NCI-H748 (cell line): ENCODE data around the gene TOP2A.
A peak's percentile ranks its signal among the peaks of the same experiment; 100 is the strongest.

Source experiments
- DNase-seq: peaks from one replicate; lab custom pipeline; 2025; ENCODE audit not compliant: unreplicated experiment; lab: John Stamatoyannopoulos, UW

TOP2A gene, protein sequence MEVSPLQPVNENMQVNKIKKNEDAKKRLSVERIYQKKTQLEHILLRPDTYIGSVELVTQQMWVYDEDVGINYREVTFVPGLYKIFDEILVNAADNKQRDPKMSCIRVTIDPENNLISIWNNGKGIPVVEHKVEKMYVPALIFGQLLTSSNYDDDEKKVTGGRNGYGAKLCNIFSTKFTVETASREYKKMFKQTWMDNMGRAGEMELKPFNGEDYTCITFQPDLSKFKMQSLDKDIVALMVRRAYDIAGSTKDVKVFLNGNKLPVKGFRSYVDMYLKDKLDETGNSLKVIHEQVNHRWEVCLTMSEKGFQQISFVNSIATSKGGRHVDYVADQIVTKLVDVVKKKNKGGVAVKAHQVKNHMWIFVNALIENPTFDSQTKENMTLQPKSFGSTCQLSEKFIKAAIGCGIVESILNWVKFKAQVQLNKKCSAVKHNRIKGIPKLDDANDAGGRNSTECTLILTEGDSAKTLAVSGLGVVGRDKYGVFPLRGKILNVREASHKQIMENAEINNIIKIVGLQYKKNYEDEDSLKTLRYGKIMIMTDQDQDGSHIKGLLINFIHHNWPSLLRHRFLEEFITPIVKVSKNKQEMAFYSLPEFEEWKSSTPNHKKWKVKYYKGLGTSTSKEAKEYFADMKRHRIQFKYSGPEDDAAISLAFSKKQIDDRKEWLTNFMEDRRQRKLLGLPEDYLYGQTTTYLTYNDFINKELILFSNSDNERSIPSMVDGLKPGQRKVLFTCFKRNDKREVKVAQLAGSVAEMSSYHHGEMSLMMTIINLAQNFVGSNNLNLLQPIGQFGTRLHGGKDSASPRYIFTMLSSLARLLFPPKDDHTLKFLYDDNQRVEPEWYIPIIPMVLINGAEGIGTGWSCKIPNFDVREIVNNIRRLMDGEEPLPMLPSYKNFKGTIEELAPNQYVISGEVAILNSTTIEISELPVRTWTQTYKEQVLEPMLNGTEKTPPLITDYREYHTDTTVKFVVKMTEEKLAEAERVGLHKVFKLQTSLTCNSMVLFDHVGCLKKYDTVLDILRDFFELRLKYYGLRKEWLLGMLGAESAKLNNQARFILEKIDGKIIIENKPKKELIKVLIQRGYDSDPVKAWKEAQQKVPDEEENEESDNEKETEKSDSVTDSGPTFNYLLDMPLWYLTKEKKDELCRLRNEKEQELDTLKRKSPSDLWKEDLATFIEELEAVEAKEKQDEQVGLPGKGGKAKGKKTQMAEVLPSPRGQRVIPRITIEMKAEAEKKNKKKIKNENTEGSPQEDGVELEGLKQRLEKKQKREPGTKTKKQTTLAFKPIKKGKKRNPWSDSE (N-terminal part only)

DNA sequence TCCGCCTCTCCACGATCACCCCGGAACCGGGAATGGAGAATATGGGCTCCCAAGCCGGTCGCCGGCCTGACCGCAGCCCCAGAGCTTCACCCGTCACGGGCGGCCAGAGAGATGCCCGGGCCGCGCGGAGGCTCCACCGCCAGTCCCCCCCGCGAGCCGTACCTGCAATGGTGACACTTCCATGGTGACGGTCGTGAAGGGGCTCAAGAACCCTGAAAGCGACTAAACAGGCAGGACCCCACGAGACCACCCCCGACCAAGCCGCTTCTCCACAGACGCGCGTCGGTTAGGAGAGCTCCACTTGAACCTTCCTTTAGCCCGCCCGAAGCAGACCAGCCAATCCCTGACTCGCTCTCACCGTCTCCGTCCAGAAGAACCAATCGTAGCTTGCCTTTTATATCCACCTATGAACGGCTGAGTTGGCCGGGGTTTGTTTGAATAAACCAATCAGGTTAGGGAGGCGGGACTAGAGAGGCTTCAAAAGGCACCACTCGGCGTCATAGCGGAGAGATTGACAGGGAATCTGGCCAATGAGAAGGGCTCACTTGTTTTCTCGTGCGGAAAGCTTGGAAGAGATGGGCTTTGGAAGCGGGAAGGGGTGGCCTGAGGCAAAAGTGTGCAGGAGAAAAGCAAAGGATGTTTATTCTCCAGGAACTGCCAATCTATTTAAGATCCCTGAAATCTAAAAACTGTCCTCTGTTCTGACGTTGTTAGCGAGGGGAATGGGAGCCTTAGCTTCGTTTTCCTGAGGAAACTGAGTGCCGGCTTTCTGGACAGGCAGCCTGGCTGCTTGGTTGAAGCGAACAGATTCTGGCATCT is at the start of gene TOP2A:
TOP2A (minus strand) TSS at position 288 of the 819 bp plus-strand sequence; CDS start at position 183, 105 bp downstream.
- DNase-seq: peak; percentile 100

DNA sequence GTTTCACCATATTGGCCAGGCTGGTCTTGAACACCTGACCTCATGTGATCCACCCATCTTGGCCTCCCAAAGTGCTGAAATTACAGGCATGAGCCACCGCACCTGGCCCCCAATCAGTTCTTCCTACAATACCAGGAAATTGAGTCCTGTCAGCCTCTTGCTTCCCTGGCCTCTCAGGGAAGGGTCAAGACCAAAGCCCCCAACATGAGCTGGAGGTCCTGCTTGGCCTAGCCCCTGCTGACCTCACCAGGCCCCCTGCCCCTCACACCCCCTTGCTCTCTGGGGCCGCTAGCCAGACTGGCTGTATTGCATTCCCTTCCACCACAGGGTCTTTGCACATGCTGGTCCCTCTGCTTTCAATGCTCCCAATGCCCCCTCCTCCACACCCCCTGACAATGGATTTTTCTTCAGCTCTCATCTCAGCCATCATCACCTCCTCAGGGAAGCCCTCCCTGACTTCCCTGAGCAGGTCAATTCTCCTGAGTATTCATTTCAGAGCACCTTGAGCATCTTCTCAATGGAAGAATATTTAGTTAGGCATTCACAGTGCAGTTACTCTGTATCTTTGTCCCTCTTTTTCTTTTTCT is 49.7 kb upstream of the TOP2A start:
- no peak for DNase-seq

DNA sequence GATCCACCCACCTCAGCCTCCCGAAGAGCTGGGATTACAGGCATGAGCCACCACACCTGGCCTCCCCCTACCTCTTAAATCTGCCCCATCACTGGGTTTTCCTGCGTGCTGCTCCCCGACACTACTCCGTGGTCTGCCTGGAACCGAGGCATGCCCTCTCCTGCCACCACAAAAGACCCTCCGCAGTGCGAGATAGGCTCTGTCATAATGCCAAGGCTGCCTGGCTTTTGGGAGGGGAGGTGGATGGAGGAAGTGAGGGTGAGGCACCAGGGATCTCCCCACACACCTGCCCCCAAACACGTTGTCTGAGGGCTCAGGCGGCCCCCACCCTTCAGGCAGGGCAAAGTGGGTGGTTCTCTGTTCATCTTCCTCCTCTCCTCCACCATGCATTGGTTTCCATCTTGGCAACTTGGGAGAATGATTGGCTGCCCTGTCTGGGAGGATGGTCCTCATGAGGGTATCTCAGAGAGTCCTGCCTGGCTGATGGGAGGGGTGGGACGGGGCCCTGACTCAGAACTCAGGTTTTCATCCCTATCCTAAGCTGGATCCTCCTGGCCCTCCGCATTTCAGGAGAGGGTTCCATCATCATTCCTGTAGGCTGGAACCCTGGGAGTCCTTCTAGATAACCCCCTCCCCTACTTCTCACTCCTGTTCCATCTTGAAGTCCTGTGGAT is 48.7 kb upstream of the TOP2A start:
- no peak for DNase-seq

DNA sequence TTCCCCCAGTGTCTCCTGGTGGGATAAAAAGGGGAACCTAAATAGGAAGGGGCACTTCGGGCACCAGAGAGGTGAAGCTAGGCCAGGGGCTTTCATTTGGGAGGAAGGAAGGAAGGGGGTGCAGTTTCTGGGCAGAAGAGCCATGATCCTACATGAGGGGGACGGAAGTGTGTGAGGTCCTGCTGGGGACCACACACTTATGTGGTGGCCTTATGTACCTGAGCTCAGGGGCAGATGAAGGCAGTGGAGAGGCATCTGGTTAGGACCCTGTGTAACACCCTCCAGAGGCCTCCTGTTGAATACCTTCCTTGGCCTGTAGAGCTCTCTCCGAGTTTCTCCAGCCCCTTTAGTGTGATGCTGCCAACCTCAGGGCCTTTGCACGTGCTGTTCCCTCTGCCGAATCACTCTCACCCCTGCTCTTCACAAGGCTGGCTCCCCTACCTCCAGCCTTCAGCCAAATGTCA is 46.7 kb upstream of the TOP2A start:
- DNase-seq: no peak

DNA sequence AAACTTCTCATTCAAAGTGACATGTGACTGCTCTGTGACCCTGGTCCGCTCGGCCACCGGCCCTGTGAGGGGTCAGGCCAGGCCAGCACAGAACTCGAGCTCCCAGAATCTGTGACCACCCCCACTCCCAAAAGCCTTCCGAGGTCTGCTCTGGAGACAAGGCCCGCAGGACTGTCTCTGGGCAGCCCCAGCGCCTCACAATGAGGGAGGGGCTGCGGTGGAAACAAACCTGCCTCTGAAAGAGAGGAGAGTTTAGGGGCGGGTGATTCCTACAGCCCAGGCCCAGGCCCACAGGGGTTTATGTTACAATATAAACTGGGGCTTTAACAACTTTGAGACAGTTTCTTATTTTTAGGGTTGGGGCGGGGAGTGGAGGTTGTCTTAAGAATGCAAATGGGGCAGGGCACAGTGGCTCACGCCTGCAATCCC is 45.4 kb upstream of the TOP2A start:
- DNase-seq: no peak

DNA sequence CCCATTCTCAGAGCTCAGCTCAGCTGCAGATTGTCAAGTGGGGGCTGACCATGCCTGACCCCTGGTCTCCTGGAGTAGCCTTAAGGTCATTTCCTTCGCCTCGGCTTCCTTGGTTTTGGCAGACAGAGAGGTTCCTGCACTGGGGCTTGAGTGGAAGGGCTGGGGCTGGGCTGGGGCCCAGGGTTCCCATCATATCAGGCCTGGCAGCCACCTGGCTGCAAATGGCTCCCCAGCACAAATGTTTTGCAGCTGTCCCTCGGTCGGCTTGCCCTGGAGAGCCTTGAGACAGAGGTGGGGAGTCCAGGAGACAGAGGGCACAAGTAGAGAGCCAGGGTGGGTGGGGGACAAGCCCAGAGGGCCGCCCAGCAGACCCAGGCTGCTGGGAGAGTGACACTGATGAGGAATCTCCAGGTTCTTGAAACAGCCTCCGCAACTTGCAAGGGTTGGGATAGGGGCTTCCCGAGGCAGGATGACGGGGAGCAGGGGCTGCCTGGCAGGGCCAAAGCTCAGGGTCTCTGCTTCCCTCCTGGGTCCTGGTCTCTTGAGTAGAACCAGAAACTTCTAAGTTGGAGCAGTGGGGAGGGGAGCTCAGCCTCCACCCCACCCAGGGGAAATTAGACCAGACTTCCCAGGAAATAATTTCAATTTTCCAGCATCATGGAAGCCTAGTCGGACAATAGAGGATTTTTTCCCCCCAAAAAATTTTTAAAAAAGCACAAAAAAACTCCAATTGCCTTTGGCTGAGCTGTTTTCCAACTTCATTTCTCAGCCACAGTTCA is 44.8 kb upstream of the TOP2A start:
- DNase-seq: no peak

DNA sequence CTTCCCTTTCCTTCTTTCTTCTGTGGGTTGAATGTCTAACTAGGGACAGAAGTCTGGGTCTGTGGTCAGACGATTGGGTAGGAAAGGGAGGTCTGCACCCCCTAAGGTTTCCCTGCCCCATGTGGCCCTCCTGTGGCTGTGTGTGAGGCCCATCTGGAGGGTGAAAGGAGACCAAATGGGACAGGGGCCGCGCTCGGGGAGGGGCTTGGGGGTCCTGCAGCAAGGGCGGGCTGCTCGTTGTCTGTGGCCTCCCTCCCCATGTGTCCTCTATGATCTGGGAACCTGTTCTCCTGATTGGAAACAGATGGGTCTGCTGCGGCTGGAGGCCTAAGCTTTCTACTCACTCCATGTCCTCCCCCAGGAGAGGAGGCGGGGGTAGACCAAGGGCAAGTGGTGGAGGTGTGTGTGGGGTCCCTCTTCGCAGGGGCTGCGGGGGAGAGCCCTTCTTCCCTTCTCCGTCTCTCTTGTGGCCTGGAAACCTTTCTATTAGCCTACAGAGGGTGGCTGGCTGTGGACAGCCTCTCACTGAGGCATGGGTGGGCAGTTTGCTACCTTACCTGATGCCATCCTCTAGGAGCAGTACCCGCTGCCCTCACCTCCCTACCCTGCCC is 44.1 kb upstream of the TOP2A start:
- DNase-seq: no peak

DNA sequence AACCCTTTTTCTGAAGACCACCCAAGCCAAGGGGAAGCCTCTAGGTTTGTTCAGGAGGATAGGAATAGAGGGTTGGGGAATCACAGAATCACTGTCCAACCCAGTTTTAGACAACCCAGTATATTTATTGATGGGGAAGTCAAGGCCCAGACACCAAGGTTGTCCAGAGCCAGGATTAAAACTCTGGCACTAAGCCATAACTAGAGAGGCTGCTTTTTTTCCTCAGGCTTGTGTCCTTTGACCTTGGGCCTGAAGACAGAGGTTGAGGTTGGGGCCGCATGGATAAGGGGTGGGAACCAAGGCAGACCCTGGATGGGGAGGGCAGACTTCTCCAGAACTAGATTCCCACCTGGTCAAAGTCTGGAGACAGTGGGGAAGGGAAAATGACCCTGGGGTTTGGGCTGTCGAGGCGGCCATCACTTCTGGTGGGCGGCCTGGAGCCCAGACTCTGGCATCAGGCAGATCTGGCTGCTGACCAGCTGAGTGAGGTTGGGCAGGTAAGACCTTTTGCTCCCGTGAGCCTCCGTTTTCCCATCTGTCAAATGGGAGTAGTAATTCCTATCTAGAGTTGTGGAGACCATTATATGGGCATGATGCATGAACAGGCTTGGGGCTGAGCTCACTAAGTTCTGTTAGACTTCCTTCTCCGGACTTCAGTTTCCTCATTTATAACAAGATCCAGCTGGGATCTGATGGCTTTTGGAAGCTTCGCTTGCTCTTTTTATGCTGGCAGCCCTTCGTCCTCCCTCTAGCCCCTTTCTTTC is 43.5 kb upstream of the TOP2A start:
- no peak for DNase-seq

DNA sequence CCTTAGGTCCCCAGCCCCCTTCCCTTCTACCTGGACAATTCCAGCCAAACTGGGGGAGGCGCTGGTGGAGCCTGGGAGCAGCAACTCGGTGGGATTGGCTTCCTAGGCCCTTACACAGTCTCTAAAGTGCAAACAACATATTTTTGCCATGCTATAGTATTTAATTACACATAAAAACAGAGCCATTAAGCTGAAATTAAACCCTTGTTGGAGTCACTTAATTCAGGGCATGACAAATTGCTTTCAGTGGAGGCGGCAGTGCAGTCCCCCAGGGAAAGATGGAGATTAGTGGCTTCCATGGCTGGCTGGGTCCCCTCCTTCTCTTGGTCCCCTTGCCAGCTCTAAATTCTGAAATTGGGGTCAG is 42.9 kb upstream of the TOP2A start:
- no peak for DNase-seq

DNA sequence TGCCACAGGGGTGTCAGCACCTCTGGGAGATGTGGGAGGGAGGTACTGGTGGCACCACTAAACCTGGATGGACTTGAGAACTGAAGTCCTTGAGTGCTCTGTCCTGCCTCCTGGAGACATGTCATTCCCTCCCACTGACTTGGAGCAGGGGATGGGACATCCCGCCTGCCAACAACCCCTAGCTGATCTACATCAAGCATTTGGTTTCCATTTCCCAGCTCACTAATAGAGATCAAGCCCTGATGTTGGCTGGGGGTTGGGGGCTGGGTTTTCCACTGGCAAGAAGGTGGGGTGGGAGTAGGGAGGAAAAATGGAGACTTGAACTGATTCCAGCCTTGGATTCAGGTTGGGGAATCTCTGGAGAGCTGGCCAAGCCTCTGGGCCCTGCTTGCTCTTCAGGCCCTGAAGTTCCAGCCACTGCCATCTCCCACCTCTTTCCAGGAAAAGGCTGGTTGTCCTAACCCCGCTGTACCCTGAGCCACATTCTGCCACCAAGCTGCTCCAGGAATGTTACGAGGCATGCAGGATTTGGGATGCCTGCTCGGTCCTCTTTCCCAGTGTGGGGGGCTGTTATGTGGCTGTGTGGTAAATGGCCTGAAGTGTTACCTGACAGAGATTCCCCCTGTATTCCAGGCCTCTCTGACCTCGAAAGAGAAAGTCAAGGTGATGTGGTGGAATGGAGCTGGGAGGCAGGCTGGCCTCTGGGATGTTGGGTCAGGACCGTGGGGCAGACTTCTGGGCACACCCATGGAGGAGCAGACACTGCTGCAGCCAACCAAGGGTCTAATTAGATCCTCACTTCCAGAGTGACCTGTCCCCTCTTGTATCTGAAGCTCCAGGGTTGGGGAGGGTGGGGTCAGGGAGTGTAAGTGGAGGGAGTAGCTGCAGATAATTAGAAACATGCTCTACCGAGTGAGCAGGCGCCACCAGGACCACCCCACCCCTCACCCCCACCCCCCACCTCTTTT is 42.2 kb upstream of the TOP2A start:
- peak; percentile 18 for DNase-seq

DNA sequence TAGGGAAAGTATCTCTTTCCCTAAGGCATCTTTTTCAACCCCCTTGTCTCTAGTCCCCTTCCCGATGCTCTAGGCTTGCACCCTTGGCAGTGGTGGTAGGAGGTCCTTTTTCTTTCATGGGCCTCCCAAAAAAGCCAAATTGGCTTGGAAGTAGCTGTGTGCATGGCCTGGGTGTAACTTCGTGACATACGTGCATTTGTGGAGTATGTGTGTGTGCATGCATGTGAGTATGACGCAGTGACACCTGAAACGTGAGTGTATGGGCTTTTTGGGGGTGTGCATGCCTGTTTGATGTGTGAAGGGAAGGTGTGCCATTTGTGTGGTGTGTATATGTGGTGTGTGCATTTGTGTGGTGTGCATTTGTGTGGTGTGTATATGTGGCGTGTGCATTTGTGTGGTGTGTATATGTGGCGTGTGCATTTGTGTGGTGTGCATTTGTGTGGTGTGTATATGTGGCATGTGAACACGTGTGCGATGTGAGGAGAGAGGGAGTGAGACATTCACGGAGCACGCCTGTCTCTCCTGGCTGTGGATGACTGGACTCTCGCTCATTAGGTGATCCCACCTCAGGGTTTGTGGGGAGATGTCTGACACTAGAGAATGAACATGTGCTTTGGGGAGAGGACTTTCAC is 41.3 kb upstream of the TOP2A start:
- no peak for DNase-seq

DNA sequence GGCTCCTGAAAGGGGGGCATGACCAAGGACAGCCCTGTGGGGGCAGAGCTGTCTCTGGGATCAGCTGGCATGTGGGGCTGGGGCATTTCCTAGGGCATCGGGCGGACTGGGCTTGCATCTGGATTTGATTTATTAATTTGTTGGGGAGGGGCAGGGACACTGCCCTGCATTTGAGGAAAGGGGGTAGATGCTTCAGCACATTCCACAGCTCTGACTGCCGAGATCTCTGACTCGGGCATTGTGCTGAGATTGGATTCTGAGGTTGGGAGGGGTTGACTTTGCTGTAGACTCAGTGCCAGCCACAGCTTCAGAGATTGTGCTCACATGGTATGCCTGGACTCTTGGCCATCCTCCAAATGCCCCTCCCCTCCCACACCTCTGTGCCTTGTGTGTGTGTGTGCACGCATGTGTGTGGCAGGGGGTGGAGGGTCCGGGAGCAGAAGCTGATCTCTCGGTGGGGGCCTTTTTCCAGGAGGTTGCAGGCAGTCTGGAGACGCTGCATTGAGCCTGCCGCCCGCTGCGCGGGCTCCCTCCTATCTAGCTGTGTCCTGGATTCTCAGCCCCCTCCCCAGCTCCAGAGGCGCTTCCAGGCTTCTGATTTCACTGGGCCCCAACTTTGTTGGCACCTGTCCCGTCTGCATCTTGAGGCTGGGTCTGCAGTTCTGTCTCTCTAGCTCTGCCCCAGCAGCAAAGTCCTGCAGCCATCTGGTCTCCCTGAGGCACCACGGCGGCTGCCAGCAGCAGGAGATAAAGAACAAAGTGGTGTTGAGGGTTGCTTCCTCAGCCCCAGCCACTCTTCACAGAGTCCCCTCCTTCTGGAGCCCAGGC is 40.5 kb upstream of the TOP2A start:
- no peak for DNase-seq

DNA sequence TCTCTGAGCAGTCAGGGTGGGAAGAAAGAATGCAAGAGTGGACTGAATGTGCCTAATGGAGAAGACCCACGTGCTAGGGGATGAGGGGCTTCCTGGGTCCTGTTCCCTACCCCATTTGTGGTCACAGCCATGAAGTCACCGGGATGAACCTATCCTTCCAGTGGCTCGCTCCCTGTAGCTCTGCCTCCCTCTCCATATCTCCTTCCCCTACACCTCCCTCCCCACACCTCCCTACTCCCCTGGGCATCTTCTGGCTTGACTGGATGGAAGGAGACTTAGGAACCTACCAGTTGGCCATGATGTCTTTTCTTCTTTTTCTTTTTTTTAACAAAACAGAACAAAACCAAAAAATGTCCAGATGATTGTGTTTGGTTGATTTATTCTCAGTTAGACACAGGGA is 39.7 kb upstream of the TOP2A start:
- no peak for DNase-seq

DNA sequence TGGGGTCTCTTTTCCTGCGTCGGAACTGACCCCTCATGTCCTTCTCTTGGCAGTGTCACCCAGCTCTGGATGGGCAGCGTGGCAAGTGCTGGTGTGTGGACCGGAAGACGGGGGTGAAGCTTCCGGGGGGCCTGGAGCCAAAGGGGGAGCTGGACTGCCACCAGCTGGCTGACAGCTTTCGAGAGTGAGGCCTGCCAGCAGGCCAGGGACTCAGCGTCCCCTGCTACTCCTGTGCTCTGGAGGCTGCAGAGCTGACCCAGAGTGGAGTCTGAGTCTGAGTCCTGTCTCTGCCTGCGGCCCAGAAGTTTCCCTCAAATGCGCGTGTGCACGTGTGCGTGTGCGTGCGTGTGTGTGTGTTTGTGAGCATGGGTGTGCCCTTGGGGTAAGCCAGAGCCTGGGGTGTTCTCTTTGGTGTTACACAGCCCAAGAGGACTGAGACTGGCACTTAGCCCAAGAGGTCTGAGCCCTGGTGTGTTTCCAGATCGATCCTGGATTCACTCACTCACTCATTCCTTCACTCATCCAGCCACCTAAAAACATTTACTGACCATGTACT is 38.8 kb upstream of the TOP2A start:
- no peak for DNase-seq

DNA sequence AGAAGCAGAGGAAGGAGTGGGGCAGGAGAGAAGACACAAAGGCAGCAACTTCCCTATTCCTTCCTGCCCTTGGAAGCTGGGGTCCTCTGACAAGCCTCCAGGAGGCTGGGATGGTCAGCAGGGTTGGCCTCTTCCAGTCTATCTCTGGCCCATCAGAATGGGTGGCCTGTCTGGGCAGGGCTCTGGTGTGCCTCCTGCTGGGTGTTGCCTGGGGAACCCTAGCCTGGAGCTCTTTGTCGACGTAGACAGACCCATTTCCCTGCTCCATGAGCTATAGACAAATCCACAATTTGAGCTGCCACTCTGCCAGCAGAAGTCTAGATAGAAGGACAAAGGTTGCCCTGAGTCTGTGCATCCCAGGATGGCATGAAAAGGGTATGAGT is 36.9 kb upstream of the TOP2A start:
- peak; percentile 12 for DNase-seq
